ENCODE measurements around the gene AUTS2. TPM values are rescaled to one million over a fixed set of nuclear protein-coding genes. Genes with fewer than 3 reads are reported as not detected.
A peak's percentile ranks its signal among the peaks of the same experiment; 100 is the strongest.

AUTS2 gene
- total RNA-seq, 1 experiment from 2014 or later = 30.1 TPM

GRCh38 chr7:70031245-70031644 lies 433.0 kb downstream of the AUTS2 start:
- no peaks in the 10 kb centered on the region for H3K9me3 ChIP-seq (replicated peaks)
- H3K4me3 ChIP-seq = no peak overlapping the region
- no peak for DNase-seq
- no peaks in the 10 kb centered on the region for H3K36me3 ChIP-seq
- no peak overlapping the region for H3K27ac ChIP-seq
- H3K4me1 ChIP-seq = no peaks in the 10 kb centered on the region
- no peaks in the 10 kb centered on the region for H3K27me3 ChIP-seq

- no peak for DNase-seq
- no peak overlapping the region for H3K4me3 ChIP-seq
- H3K4me1 ChIP-seq = no peaks in the 10 kb centered on the region
- no peaks in the 10 kb centered on the region for H3K36me3 ChIP-seq
- no peaks in the 10 kb centered on the region for H3K27me3 ChIP-seq
- no peaks in the 10 kb centered on the region for H3K9me3 ChIP-seq (replicated peaks)
- no peak overlapping the region for H3K27ac ChIP-seq
Measured at GRCh38 chr7:70032649-70033048, 434.4 kb downstream of the AUTS2 start.

- Histone ChIP-seq H3K4me3 (no peak overlapping the region), H3K4me1 (no peaks in the 10 kb centered on the region)
Measured at GRCh38 chr7:70033226-70033625, 435.0 kb downstream of the AUTS2 start.

DNA sequence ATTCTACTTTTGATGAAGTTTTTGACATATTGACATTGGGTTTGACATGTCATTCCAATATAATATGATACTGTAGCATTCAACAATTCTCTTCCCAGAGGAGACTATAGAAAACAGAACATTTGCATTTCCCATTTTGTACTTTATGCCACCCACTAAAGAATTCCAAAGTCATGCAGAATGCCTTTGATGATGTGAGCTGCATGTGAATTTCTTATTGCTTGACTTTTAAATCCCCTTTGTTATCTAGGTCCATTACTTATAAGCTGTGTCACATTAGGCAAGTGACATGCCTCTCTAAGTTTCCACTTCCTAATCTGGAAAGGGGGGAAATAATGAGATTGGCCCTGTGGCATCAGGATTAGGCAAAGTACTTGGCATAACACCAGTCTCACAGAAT lies 436.7 kb downstream of the AUTS2 start:
- H3K36me3 ChIP-seq = no peaks in the 10 kb centered on the region
- H3K4me3 ChIP-seq = no peak overlapping the region
- no peaks in the 10 kb centered on the region for H3K9me3 ChIP-seq (replicated peaks)
- no peak overlapping the region for H3K27ac ChIP-seq
- DNase-seq = no peak
- no peaks in the 10 kb centered on the region for H3K27me3 ChIP-seq
- H3K4me1 ChIP-seq = no peaks in the 10 kb centered on the region

More at GRCh38 chr7:70033226-70033625, 435.0 kb downstream of the AUTS2 start:
- Histone ChIP-seq H3K27me3 (no peaks in the 10 kb centered on the region), H3K36me3 (no peaks in the 10 kb centered on the region), H3K27ac (no peak overlapping the region), H3K9me3 (replicated peaks) (no peaks in the 10 kb centered on the region)
- DNase-seq = no peak

DNA sequence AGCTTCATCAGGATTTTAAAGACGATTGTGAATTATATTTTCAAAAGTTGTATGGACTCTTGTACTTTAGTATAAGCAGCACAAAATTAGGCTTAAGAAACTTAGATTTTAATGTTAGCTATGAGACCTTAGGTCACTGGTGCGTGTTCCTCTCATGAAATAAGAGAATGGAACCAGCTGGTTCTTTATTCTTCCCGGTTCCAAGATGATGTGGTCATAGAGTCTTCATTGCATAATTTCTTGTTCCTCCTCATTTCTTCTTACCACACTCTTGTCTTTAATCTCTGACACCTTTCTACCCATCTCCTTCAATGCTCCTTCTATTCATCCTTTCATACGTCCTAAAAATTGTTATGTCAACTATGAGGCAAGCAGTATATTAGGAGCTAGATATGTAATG lies 437.2 kb downstream of the AUTS2 start:
- no peak overlapping the region for H3K4me3 ChIP-seq
- no peak for DNase-seq
- no peak overlapping the region for H3K27ac ChIP-seq
- no peaks in the 10 kb centered on the region for H3K27me3 ChIP-seq
- H3K36me3 ChIP-seq = no peaks in the 10 kb centered on the region
- peaks cover 3% of the 10 kb centered on the region; the same call in 1 of the 2 replicates for H3K4me1 ChIP-seq
- no peaks in the 10 kb centered on the region for H3K9me3 ChIP-seq (replicated peaks)

DNA sequence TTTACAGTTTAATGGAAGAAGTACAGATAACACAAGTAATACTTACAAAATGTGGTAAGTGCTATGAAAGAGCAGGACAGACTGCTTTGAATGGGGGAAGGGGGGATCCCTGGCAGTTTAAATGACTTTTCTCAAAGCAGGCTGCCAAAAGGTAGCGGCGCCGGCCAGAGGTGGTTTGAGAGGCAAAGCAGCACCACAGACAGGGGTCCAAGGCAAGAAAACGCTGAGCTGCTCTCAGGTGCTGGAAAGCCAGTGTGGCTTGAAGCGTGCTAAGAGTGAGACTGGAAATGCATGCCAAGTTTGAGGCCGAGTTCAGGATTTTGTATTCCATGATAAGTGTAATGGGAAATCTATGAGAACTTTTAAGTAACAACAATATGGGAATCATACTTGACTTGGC lies 437.7 kb downstream of the AUTS2 start:
- Histone ChIP-seq H3K9me3 (replicated peaks) (no peaks in the 10 kb centered on the region), H3K36me3 (no peaks in the 10 kb centered on the region), H3K27me3 (no peaks in the 10 kb centered on the region), H3K4me3 (no peak overlapping the region), H3K4me1 (peaks cover 7% of the 10 kb centered on the region; the same call in 1 of the 2 replicates), H3K27ac (no peak overlapping the region)
- DNase-seq = no peak

DNA sequence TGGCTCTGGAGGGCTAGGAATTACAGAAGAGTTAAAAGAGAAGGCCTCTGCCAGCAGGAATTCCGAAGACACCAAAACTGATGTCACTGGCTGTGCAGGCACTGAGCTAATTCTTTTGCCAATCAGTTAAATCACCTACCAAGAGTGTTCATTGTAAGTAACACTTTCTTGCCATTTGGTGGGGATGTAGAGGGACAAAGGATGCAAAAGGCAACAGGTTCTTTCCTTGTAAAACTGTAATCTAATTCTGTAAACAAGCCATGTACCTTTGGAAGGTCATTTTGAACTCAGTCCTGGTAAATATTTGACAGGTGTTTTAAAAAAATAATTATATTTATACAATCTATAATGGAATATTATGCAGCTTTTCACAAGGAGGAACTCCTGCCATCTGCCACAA lies 438.4 kb downstream of the AUTS2 start:
- no peak overlapping the region for H3K27ac ChIP-seq
- no peaks in the 10 kb centered on the region for H3K9me3 ChIP-seq (replicated peaks)
- peaks cover 13% of the 10 kb centered on the region for H3K4me1 ChIP-seq
- H3K4me3 ChIP-seq = no peak overlapping the region
- no peaks in the 10 kb centered on the region for H3K36me3 ChIP-seq
- H3K27me3 ChIP-seq = no peaks in the 10 kb centered on the region
- no peak for DNase-seq

GRCh38 chr7:70037171-70037933 lies 439.1 kb downstream of the AUTS2 start:
- Histone ChIP-seq H3K27ac (no peak overlapping the region), H3K27me3 (no peaks in the 10 kb centered on the region), H3K36me3 (no peaks in the 10 kb centered on the region), H3K4me3 (no peak overlapping the region), H3K9me3 (replicated peaks) (no peaks in the 10 kb centered on the region), H3K4me1 (peaks cover 18% of the 10 kb centered on the region)
- DNase-seq = no peak

DNA sequence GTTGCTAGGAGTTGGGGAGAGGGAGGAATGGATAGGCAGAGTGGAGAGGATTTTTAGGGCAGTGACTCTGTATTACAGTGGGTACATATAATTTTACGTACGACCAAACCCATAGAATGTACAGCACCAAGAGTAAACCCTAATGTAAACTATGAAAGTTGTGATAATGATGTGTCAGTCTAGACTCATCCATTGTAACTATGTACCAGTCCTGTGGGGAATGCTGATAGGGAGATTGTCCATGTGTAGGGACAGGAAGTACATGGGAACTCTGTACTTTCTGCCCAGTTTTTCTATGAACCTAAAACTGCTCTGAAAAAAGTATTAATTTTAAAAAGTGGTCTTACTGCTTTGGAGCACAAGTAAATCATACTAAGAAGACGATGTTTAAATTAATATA lies 441.8 kb downstream of the AUTS2 start:
- no peak for DNase-seq
- H3K27me3 ChIP-seq = no peaks in the 10 kb centered on the region
- H3K4me1 ChIP-seq = peaks cover 27% of the 10 kb centered on the region
- H3K4me3 ChIP-seq = no peak overlapping the region
- no peak overlapping the region for H3K27ac ChIP-seq
- H3K36me3 ChIP-seq = no peaks in the 10 kb centered on the region
- H3K9me3 ChIP-seq (replicated peaks) = no peaks in the 10 kb centered on the region

DNA sequence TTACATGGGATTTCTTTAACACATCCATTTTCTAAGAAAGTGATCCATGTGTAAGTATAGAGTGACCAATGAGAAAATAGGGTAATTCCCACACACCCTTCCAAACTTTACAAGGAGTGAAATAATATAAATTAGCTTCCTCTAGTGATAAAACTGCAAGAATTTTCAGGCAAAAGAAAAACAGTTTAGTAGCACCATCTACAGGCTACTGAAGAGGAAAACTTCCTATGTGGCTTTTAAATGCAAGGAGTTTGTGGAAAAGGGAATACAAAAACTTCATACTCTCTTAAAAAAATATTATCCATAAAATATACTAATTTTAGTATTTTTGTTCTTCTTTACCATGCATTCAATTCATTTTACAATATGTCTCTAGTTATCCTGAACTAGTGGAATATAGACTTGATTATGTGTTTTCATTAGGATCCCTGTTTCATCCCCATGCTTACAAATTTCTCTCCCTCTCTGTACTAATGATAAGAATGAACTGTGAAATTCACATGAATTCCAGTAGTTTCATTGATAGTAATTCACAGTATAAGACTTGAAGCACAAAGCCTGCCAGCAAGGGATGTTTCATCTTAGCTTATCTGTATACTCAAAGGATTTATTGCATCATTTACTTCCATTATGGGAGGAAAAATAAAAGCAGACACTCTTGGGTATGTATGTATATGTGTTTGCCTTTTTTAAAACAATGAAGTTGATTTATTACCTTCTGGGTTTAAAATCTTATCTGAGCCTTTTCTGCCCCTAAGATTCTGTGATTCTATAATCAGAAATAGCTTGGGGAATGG lies 442.9 kb downstream of the AUTS2 start:
- Histone ChIP-seq H3K27ac (no peak overlapping the region), H3K9me3 (replicated peaks) (no peaks in the 10 kb centered on the region), H3K4me1 (peaks cover 27% of the 10 kb centered on the region), H3K4me3 (no peak overlapping the region), H3K36me3 (no peaks in the 10 kb centered on the region), H3K27me3 (no peaks in the 10 kb centered on the region)
- peak in 1 of 2 experiments; percentile 67 for DNase-seq

- Histone ChIP-seq H3K36me3 (no peaks in the 10 kb centered on the region), H3K27me3 (no peaks in the 10 kb centered on the region), H3K27ac (peak overlapping the region; percentile 1; the same call in 1 of the 2 replicates), H3K4me3 (no peak overlapping the region), H3K9me3 (replicated peaks) (no peaks in the 10 kb centered on the region), H3K4me1 (peaks cover 27% of the 10 kb centered on the region)
- DNase-seq = peak; percentile 57 to 85
Measured at GRCh38 chr7:70042533-70042932, 444.3 kb downstream of the AUTS2 start.

GRCh38 chr7:70043015-70043538 lies 444.8 kb downstream of the AUTS2 start:
- Histone ChIP-seq H3K27me3 (no peaks in the 10 kb centered on the region), H3K36me3 (no peaks in the 10 kb centered on the region), H3K9me3 (replicated peaks) (no peaks in the 10 kb centered on the region), H3K4me1 (peaks cover 29% of the 10 kb centered on the region), H3K4me3 (no peak overlapping the region), H3K27ac (peak overlapping the region; percentile 1; the same call in 1 of the 2 replicates)
- no peak for DNase-seq

- DNase-seq = no peak
- Histone ChIP-seq H3K27me3 (no peaks in the 10 kb centered on the region), H3K9me3 (replicated peaks) (no peaks in the 10 kb centered on the region), H3K36me3 (no peaks in the 10 kb centered on the region), H3K4me1 (peaks cover 33% of the 10 kb centered on the region), H3K4me3 (no peak overlapping the region), H3K27ac (no peak overlapping the region)
Measured at GRCh38 chr7:70044064-70044463, 445.8 kb downstream of the AUTS2 start.

DNA sequence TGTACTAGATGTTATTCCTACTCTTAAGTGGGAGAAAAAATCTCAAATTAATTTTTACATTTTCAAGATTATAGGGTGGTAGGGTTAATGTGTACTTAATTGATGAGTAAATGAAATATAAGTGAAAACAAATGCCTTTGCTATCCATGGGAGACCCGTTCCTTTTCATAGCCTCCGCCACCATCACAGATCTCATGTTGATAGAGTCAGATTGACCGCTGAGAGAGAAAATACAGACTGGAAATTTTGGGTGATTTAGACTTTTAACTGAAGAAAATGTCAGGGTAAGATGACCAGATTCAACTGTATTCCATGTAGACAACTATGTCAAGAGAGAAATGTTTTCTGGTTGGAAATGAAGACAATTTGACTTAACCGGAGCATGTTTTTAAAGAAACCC lies 446.2 kb downstream of the AUTS2 start:
- H3K4me1 ChIP-seq = peaks cover 33% of the 10 kb centered on the region
- no peak overlapping the region for H3K27ac ChIP-seq

GRCh38 chr7:70044981-70045380 lies 446.7 kb downstream of the AUTS2 start:
- Histone ChIP-seq H3K4me3 (no peak overlapping the region), H3K27ac (no peak overlapping the region), H3K9me3 (replicated peaks) (no peaks in the 10 kb centered on the region), H3K27me3 (no peaks in the 10 kb centered on the region), H3K4me1 (peaks cover 33% of the 10 kb centered on the region), H3K36me3 (no peaks in the 10 kb centered on the region)
- no peak for DNase-seq

More for the DNA sequence above, 446.2 kb downstream of the AUTS2 start:
- Histone ChIP-seq H3K4me3 (no peak overlapping the region), H3K9me3 (replicated peaks) (no peaks in the 10 kb centered on the region), H3K36me3 (no peaks in the 10 kb centered on the region), H3K27me3 (no peaks in the 10 kb centered on the region)
- DNase-seq = no peak

Measured in SJCRH30 (cell line).